ENCODE results near the gene ASB1.

Gene ASB1

GRCh38 chr2:238446371-238446770 is 19.6 kb downstream of the ASB1 start:
- DNase-seq, result no peak

DNA sequence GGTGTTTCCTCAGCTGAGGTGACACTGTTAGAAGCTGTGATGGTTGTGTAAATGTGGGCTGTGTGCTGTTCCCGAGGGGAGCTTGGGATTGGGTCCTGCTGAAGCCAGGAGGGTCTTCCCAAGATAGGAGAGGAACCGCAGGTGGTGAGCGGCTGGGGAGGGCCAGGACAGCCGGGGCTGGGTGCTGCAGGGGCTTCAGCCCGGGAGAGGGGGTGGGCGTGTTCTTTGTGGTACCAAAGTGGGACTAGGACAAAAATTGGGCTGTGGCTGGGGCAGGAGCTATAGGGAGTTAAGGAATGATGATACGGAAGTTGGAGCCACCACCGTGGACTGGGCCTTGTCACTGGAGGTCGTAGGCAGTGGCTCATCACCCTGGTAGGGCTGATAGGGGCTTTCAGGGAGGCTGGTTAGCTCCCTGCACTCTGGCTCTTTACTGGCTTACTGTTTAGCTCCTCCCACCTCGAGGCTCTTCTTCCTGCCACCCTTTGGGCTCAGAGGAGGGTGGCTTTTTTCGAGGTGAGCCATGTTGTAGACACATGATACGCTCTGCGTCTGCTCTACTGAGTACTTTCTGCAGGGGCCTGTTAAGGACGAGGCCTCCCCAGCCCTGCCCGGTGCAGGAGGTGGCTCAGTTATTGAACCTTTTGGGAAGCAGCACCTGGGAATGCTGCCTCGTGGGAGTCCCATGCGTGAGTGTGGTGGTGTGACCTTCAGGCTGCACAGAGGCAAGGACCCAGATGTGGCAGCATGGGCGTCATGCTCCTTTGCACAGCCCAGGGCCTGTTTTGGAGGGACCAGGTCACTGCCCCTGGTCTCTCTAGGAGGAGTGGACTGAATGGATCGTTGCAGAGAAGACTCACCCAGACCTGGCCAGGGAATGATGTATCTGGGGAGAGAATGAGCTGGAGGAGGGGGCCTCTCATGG is 21.6 kb downstream of the ASB1 start:
- no peak for DNase-seq

- no peak for DNase-seq
These were observed 22.5 kb downstream of the ASB1 start for GRCh38 chr2:238449241-238449640.

DNA sequence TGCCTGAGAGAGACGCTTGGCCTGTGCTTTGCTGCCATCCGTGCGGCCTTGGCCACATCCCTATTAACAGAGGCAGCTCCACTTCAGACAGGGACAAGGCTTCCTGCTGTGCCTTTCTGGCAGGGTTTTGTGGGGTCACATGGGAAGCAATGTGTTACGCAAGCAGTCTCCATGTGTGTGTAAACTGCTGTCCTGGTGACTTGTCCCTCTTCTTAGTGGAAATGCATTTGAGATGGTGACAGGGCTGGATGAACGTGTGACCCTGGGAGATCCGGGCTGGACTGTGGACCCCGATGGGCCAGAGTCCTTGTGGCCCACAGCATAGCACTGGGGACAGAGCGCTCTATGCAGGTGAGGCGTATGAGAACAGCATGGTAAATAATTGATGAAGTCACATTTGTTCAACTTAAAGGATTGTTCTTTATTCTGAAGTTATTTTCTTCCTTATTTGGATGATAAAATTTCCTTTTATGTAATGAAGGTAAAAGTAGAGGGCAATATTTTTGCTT is 23.2 kb downstream of the ASB1 start:
- no peak for DNase-seq

GRCh38 chr2:238450440-238450861 is 23.7 kb downstream of the ASB1 start:
- DNase-seq, result no peak

DNA sequence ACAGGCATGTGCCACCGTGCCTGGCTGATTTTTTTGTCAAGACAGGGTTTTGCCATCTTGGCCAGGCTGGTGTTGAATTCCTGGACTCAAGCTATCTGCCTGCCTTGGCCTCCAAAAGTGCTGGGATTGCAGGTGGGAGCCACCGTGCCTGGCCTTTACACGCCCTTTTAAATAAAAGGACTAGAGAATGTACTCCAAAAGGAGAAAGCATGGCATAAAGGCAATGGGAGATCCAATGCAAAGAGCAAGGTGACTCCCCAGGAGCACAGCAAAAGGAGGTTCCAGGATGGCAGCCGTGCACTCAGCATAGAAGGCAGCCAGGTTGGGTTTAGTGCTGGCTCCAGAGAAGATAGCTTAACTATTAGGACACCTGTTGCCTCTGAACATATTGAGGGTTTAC is 27.1 kb downstream of the ASB1 start:
- no peak for DNase-seq

DNA sequence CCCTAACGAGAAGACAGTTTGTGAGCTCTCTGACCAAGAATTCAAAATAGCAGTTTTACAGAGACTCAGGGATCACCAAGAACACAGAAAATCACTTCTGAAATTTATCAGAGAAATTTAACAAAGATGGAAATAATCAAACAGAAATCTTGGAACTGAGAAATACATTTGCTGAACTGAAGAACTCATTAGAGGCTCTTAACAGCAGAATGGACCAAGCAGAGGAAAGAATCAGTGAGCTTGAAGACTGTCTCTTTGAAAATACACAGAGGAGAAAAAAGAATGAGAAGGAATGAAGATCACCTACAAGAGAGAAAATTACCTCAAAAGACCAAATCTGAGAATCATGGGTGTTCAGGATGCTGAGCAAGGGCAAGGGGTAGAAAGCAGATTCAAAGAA is 29.7 kb downstream of the ASB1 start:
- DNase-seq, result no peak

DNA sequence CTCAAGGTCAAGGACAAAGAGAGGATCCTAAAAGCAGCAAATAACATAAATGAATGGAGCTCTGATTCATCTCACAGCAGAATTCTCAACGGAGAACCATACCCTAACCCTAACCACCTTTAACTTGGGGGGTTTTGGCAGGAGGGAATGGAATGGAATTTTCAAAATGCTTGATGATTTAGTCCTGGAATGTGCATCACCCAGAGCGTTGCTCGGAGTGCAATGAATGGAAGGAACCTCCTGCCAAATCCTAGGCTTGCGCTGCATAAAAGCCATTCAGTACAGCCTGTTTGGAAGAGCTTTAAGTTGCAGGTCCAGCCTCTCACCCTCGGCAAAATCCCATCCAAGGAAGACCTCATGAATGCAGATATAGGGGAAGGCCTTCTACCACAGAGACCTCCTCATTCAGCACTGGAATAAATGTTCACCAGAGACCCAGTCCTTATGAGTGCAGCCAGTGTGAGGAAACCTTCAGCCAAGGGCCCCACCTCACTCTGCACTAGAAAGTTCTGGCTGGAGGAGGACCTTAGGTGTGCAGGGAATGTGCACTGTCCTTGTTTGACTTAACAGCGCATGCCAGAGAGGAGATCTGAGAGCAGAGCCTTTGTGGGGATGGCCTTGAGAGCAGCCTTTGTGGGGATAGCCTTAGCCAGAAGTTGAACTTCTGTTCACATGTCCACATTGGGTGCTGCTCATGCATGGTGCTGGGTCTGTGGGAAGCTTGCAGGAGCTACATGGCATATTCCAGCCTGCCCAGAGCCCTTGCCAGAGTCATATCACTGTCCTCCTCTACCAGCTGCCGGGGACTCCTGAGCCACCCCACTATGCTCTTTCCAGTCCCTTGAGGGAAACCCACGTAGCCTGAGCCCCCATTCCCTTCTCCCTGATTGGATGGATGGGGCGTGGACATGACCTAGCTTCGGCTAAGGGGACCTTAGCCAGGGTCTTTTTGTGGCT is 30.5 kb downstream of the ASB1 start:
- DNase-seq, result no peak

DNA sequence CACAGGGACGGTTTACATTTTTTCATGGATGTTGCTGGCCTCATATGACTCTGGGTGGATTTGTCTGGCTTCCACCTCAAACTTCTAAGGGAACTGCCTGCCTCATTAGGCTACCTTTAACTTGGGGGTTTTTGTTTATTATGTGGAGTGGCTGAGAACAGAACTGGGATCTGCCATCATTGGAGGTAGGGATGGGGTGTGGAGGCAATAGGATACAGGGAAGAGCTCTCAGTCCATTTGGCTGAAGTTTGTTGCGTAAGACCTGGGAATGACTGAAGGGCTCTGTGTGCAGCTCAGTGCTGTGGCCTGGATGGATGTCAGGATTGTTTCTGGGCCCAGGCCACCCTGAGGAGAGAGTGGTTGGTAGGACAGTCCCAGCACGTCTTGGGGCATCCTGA is 31.2 kb downstream of the ASB1 start:
- no peak for DNase-seq

GRCh38 chr2:238458651-238459050 is 31.9 kb downstream of the ASB1 start:
- DNase-seq, result no peak

DNA sequence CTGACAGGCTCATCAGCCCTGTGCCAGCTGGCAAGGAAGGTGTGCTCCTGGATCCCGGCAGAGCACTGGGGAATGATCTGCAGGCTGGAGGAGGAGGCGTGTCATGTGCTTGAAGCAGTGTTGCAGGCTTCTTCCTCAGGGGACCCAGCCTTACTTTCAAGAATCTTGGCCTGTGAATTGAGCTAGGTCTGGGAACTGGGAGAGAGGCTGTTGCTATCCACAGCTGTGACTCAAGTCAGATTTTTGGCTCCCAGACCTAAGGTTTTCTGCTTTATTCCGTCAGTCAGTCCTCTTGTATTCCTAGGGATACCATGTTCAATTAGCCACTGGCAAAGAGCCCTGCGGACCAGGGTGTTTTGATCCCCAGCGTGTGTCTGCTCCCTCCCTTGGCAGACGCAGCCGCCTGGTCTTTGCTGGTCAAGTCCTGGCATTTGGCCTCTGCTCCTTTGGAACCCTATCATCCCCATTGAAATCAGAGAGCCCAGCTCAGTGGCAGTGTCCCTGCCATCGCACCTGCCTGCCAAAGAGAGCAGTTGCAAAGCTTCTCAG is 32.4 kb downstream of the ASB1 start:
- DNase-seq, result no peak

- no peak for DNase-seq
These were observed 34.3 kb downstream of the ASB1 start for GRCh38 chr2:238461051-238461450.

- DNase-seq, result no peak
These were observed 34.8 kb downstream of the ASB1 start for GRCh38 chr2:238461491-238461890.

GRCh38 chr2:238461916-238462315 is 35.2 kb downstream of the ASB1 start:
- DNase-seq, result no peak

- no peak for DNase-seq
These were observed 36.2 kb downstream of the ASB1 start for GRCh38 chr2:238462782-238463396.

- DNase-seq, result no peak
These were observed 37.7 kb downstream of the ASB1 start for GRCh38 chr2:238464389-238464788.

GRCh38 chr2:238465487-238466242 is 38.9 kb downstream of the ASB1 start:
- no peak for DNase-seq

DNA sequence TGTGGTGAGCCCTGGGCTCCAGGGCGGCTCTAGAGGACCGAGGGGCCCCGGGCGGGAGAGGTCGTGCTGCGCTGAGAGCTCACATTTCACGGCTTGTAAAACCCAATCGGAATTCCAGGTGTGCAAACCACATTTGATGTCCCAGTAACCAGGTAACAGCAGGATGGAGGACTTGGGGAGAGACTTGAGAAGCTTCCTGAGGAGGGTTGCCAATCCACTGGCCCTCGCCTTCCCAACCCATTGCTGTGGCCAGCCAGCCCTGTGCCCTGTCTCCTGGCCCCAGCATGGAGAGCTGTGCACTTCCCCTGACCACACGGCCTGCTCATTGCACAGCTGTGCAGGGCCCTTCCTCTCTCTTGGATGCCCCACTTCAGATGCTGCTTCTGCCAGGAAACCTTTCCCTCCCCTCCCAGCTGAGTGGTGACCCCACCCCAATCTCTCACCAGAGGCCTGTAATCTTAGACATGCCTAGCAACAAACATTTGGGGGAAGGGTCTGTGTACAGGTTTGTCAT is 39.6 kb downstream of the ASB1 start:
- DNase-seq, result no peak

GRCh38 chr2:238467062-238467461 is 40.3 kb downstream of the ASB1 start:
- DNase-seq, result no peak

DNA sequence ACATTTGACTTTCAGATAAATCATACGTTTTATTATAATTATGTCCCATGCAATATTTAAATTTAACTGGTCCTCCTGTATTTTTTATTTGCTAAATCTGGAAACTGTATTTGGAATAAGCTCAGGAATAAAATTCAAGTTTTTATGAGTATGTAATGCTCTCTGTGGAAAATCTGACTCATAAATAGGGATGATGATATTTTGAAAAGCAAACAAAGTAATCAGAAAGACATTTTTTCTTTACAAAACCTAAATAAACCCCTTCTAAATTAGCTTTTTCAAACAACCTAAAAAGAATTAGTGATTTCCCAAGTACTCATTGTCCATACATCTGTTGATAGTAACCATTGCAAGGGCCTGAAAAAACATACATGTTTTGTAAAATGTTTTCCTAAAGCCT is 41.1 kb downstream of the ASB1 start:
- DNase-seq, result no peak

- no peak for DNase-seq
These were observed 42.4 kb downstream of the ASB1 start for GRCh38 chr2:238469155-238469554.

- no peak for DNase-seq
These were observed 46.3 kb downstream of the ASB1 start for GRCh38 chr2:238473014-238473413.

Measured in 8988T (cell line).